Measurements from ENCODE around the gene SH3D19. TPM values are rescaled to one million over a fixed set of nuclear protein-coding genes. Genes with fewer than 3 reads are reported as not detected.
A peak's percentile ranks its signal among the peaks of the same experiment; 100 is the strongest.

The SH3D19 gene
- total RNA-seq, 1 donor from 2014 or later, result 110 TPM

DNA sequence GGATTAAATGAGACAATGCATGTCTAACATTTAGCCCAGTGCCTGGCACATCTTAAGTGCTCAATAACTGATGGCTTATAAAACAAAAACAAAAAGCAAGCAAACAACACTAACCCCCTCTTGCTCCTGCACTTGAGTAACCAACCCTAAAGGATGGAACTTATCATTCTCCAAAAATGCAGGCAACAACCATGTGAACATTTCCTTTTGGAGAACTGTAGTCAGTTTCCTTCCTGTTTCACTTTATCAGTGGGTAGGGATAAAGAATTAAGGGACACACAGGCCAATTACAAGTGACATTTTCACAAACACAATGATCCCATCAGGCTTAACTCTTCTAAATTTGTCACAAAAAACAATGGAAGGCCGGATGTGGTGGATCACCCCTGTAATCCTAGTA is 195.6 kb downstream of the SH3D19 start:
- no peaks in the 10 kb centered on the region for H3K27me3 ChIP-seq
- DNase-seq (ENCODE audit: low spot score in 2 of 2), result no peak
- TF ChIP-seq, protein P1, sequence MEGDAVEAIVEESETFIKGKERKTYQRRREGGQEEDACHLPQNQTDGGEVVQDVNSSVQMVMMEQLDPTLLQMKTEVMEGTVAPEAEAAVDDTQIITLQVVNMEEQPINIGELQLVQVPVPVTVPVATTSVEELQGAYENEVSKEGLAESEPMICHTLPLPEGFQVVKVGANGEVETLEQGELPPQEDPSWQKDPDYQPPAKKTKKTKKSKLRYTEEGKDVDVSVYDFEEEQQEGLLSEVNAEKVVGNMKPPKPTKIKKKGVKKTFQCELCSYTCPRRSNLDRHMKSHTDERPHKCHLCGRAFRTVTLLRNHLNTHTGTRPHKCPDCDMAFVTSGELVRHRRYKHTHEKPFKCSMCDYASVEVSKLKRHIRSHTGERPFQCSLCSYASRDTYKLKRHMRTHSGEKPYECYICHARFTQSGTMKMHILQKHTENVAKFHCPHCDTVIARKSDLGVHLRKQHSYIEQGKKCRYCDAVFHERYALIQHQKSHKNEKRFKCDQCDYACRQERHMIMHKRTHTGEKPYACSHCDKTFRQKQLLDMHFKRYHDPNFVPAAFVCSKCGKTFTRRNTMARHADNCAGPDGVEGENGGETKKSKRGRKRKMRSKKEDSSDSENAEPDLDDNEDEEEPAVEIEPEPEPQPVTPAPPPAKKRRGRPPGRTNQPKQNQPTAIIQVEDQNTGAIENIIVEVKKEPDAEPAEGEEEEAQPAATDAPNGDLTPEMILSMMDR (IDR thresholded peaks at IDR 0.05), result no peak
- no peaks in the 10 kb centered on the region for H3K4me1 ChIP-seq
- H3K9me3 ChIP-seq, result no peaks in the 10 kb centered on the region
- peaks cover 47 to 87% of the 10 kb centered on the region in 2 donors for H3K36me3 ChIP-seq
- intact Hi-C loops (cut with DNase I), result no loop called here
- no peak overlapping the region for H3K4me3 ChIP-seq
- no peak overlapping the region for H3K27ac ChIP-seq

DNA sequence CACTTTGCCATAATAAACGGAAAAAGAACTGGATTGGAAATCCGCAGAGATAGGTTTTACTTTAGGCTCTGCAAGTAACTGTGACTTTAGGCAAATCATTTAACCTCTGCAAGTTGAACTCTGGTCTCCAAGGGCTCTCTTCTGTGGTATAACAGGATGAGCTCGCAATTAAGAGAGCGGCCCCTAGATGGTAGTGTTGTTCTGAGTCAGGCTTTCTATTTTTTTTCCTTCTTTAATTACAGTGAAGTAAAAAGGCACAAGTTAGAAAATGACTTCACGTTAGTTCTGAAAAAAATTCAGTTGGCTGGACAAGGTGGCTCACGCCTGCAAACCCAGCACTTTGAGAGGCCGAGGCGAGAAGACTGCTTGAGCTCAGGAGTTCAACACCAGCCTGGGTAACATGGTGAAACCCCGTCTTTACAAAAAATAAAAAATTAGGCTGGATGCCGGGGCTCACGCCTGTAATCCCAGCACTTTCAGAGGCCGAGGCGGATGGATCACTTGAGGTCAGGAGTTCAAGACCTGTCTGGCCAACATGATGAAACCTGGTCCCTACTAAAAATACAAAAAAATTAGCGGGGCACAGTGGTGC is 207.9 kb downstream of the SH3D19 start:
- H3K27me3 ChIP-seq, result no peaks in the 10 kb centered on the region
- H3K36me3 ChIP-seq, result peaks cover 6 to 36% of the 10 kb centered on the region in 2 donors
- H3K27ac ChIP-seq, result peak overlapping the region; percentile 5 to 74
- H3K4me3 ChIP-seq, result no peak overlapping the region
- peak in 1 of 2 donors; percentile 73 for DNase-seq (ENCODE audit: low spot score in 2 of 2)
- TF ChIP-seq, protein P1 (IDR thresholded peaks at IDR 0.05), result peak; percentile 56 to 69 (median 59)
- no peaks in the 10 kb centered on the region for H3K9me3 ChIP-seq
- H3K4me1 ChIP-seq, result no peaks in the 10 kb centered on the region
- intact Hi-C loops (cut with DNase I), result loop anchor here (2.0 kb wide), 1 partner anchor 245 kb away; no protein-coding TSS in a partner anchor

- intact Hi-C loops (cut with DNase I), result no loop called here
- Histone ChIP-seq H3K36me3 (peaks cover 0 to 23% of the 10 kb centered on the region in 2 donors), H3K27me3 (no peaks in the 10 kb centered on the region), H3K27ac (peak overlapping the region; percentile 5 to 11), H3K9me3 (no peaks in the 10 kb centered on the region), H3K4me1 (no peaks in the 10 kb centered on the region), H3K4me3 (no peak overlapping the region)
- DNase-seq (ENCODE audit: low spot score in 2 of 2), result no peak
- TF ChIP-seq, protein P1 (IDR thresholded peaks at IDR 0.05), result no peak
Observed at GRCh38 chr4:151114986-151115385, 210.4 kb downstream of the SH3D19 start.

GRCh38 chr4:151114338-151114737 is 211.1 kb downstream of the SH3D19 start:
- TF ChIP-seq, protein P1 (IDR thresholded peaks at IDR 0.05), result no peak
- intact Hi-C loops (cut with DNase I), result no loop called here

GRCh38 chr4:151110236-151110635 is 215.2 kb downstream of the SH3D19 start:
- no peak for DNase-seq (ENCODE audit: low spot score in 2 of 2)
- Histone ChIP-seq H3K36me3 (peaks cover 21 to 40% of the 10 kb centered on the region in 2 donors), H3K27ac (no peak overlapping the region), H3K4me1 (no peaks in the 10 kb centered on the region), H3K27me3 (no peaks in the 10 kb centered on the region), H3K9me3 (no peaks in the 10 kb centered on the region), H3K4me3 (no peak overlapping the region)
- TF ChIP-seq, protein P1 (IDR thresholded peaks at IDR 0.05), result no peak
- intact Hi-C loops (cut with DNase I), result no loop called here

More at GRCh38 chr4:151114338-151114737, 211.1 kb downstream of the SH3D19 start:
- Histone ChIP-seq H3K4me1 (no peaks in the 10 kb centered on the region), H3K9me3 (no peaks in the 10 kb centered on the region), H3K36me3 (peaks cover 0 to 17% of the 10 kb centered on the region in 2 donors), H3K27ac (peak overlapping the region; percentile 5 to 11), H3K4me3 (no peak overlapping the region), H3K27me3 (no peaks in the 10 kb centered on the region)
- DNase-seq (ENCODE audit: low spot score in 2 of 2), result no peak
